ENCODE results near the gene ITPR1. TPM values are rescaled to one million over a fixed set of nuclear protein-coding genes. Genes with fewer than 3 reads are reported as not detected.

Gene ITPR1
- total RNA-seq, 2 donors from 2014 or later, result 7.0 to 18.2 TPM

- Histone ChIP-seq H3K4me3 (no peak overlapping the region), H3K27ac (peak overlapping the region; percentile 47), H3K4me1 (peaks cover 17% of the 10 kb centered on the region), H3K36me3 (no peaks in the 10 kb centered on the region), H3K9ac (ENCODE audit: low read depth in 2 of 2, low read length in 2 of 2) (peak overlapping the region in 1 of 2 donors; percentile 21), H3K9me3 (no peaks in the 10 kb centered on the region), H3K27me3 (no peaks in the 10 kb centered on the region)
- no peak for TF ChIP-seq CTCF (IDR thresholded peaks at IDR 0.05)
- intact Hi-C loops (cut with DNase I), result no loop called here
- DNase-seq, result no peak
Measured at GRCh38 chr3:4750306-4750968, 257.3 kb downstream of the ITPR1 start.

- TF ChIP-seq CTCF (IDR thresholded peaks at IDR 0.05), result no peak
- intact Hi-C loops (cut with DNase I), result no loop called here
- Histone ChIP-seq H3K9me3 (no peaks in the 10 kb centered on the region), H3K4me3 (no peak overlapping the region), H3K27me3 (no peaks in the 10 kb centered on the region), H3K4me1 (peaks cover 20% of the 10 kb centered on the region), H3K9ac (ENCODE audit: low read depth in 2 of 2, low read length in 2 of 2) (peak overlapping the region in 1 of 2 donors; percentile 21), H3K36me3 (no peaks in the 10 kb centered on the region), H3K27ac (peak overlapping the region; percentile 47)
- no peak for DNase-seq
Measured at GRCh38 chr3:4751029-4751501, 257.9 kb downstream of the ITPR1 start.

GRCh38 chr3:4751502-4752101 lies 258.5 kb downstream of the ITPR1 start:
- Histone ChIP-seq H3K4me1 (peaks cover 20% of the 10 kb centered on the region), H3K27ac (peak overlapping the region; percentile 47), H3K4me3 (no peak overlapping the region), H3K27me3 (no peaks in the 10 kb centered on the region), H3K9ac (ENCODE audit: low read depth in 2 of 2, low read length in 2 of 2) (peak overlapping the region in 1 of 2 donors; percentile 27), H3K36me3 (no peaks in the 10 kb centered on the region), H3K9me3 (no peaks in the 10 kb centered on the region)
- no peak for DNase-seq
- TF ChIP-seq CTCF (IDR thresholded peaks at IDR 0.05), result no peak
- intact Hi-C loops (cut with DNase I), result no loop called here

- Histone ChIP-seq H3K4me1 (peaks cover 20% of the 10 kb centered on the region), H3K9ac (ENCODE audit: low read depth in 2 of 2, low read length in 2 of 2) (peak overlapping the region in 1 of 2 donors; percentile 27), H3K9me3 (no peaks in the 10 kb centered on the region), H3K27me3 (no peaks in the 10 kb centered on the region), H3K36me3 (no peaks in the 10 kb centered on the region), H3K4me3 (no peak overlapping the region), H3K27ac (peak overlapping the region; percentile 47)
- peak; percentile 75 for DNase-seq
- intact Hi-C loops (cut with DNase I), result no loop called here
- TF ChIP-seq CTCF (IDR thresholded peaks at IDR 0.05), result no peak
Measured at GRCh38 chr3:4752201-4753072, 259.3 kb downstream of the ITPR1 start.

GRCh38 chr3:4753073-4753691 lies 260.0 kb downstream of the ITPR1 start:
- no peak overlapping the region for H3K27ac ChIP-seq
- no peaks in the 10 kb centered on the region for H3K27me3 ChIP-seq
- no peak for DNase-seq
- H3K4me1 ChIP-seq, result peaks cover 23% of the 10 kb centered on the region
- intact Hi-C loops (cut with DNase I), result no loop called here
- no peak overlapping the region for H3K4me3 ChIP-seq
- no peaks in the 10 kb centered on the region for H3K36me3 ChIP-seq
- no peak for TF ChIP-seq CTCF (IDR thresholded peaks at IDR 0.05)
- no peaks in the 10 kb centered on the region for H3K9me3 ChIP-seq
- H3K9ac ChIP-seq (ENCODE audit: low read depth in 2 of 2, low read length in 2 of 2), result no peak overlapping the region
